Activated CD4-positive, alpha-beta T cell treated with anti-CD3 and anti-CD28 coated beads for 24 hours (primary cell): ENCODE measurements around the gene CRACR2A.

Experiments used
- DNase-seq, 2 donors: peaks; one replicate each; pipeline ENCODE4 v3.0.0-alpha.2; 2020; ENCODE audit warnings: low read depth in 2 of 2

The CRACR2A gene

DNA sequence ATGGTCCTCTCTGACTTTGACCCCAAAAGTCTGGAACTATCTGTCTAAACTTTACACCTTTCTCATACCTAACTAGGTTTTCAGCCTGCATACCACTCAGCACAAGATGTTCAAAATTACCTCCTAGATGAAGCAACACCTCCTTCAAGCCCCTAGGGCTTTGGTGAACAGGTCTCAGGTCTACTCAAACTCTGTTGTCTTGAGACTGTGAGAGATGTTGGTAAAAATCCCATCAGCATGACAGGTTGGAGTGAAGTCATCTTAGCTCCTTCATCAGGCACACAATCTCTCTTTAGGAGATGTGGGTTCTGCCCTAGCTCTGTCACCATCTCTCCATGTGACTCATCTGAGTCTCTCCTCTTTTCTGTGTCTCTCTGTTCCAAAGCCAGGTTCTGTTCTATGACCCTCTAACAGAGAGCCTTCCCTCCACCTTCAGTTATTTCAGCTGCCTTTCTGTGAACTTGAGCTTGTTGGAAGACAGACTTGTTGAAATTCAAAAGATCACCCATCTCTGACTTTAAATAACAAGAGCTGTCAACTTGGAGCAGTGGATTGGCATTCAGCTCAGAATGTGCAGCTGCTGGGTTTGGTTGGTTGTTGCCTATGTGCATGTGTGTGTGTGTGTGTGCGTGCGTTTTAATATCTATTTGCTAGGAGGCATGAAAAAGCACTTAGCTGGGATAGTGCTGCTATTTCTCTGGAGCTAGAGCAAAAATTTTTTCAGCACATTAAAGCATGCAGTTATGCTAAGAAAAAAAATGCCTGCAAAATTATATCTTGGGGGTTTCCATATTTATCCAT lies 130.7 kb downstream of the CRACR2A start:
- no peak for DNase-seq

DNA sequence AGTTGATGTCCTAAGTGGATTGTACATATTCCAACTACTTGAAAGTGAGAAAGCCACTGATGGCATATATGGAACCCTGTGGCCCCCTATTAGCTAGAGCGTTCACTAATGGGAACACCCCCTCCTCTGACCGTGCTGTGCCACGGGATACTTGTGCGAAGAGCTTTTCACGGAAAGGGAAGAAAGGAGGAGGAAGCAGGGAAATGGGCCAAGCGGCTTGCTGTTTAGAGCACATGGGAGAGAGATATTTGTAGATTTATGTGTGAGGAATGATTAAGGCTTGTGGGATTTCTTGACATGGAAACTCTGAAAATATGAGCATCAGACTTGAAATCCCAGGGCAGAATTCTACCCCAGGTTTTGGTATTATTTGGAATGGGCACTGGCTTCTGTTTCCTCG lies 132.1 kb downstream of the CRACR2A start:
- no peak for DNase-seq

DNA sequence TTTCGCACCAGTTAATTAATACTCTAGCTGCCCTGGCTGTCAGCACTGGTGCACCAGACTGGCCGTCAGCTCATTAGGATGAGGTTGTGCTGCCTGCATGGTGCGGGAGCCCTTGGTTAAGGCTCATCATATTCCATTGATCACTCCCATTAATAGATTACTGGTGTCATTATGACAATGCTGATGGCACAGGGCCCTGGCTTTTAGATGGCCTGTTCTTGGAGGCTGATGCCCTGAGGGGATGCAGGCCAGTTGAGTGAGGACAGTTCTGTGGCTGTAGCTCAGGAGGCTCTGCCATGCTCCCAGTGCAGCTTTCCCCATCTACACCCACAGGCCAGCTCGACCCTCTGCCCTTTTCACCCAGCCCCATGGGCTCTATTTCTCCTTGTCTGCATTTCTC lies 135.3 kb downstream of the CRACR2A start:
- no peak for DNase-seq

DNA sequence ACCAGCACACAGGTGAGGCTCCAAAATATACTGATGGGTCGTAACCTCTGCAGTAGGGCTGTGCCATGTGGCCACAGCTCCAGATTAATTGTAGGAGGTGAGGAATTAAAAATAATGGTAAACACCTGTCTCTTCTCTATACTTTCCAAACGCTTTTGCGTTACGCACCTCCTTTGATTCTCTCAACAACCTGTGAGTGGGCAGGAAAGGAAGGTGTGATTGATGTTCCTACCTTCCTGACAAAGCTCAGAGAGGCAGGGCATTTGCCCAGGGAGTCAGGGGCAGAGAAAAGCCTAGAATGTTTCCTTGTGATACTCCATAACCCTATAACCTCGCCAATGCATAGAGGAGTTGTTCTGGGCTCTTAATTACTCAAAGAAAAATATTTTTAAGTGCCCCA lies 137.0 kb downstream of the CRACR2A start:
- DNase-seq = no peak

DNA sequence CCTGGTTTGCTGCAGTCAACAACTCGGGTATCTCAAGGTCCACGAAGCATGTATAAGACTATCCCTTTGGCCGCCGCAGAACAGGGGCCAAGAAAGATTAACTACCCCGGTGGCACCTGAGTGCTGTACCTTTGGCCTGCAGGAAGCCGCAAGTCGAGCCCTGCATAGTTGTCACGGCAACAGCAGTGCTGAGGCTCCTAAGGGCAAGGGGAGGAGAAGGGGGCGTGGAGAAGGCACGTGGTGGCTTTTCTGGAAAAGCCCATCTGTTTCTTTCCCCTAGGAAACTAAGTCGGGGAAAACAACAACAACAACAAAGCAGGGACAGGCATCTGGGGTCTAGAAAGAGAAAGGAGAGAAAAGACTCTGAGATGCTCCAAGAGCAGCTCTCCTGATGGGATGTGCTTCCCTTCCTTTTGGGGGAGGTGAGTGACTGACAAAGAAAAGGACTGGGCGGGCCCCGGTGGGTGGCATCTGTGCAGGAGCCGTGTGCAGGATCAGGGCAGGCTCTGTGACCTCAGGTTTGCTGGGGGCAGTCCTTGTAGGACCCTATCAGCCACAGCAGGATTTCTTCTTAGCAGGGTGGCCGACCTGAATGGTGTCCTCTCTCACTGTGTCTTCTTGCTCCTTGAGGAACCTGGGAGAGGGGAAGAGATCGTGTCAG lies 138.0 kb downstream of the CRACR2A start:
- DNase-seq = no peak

DNA sequence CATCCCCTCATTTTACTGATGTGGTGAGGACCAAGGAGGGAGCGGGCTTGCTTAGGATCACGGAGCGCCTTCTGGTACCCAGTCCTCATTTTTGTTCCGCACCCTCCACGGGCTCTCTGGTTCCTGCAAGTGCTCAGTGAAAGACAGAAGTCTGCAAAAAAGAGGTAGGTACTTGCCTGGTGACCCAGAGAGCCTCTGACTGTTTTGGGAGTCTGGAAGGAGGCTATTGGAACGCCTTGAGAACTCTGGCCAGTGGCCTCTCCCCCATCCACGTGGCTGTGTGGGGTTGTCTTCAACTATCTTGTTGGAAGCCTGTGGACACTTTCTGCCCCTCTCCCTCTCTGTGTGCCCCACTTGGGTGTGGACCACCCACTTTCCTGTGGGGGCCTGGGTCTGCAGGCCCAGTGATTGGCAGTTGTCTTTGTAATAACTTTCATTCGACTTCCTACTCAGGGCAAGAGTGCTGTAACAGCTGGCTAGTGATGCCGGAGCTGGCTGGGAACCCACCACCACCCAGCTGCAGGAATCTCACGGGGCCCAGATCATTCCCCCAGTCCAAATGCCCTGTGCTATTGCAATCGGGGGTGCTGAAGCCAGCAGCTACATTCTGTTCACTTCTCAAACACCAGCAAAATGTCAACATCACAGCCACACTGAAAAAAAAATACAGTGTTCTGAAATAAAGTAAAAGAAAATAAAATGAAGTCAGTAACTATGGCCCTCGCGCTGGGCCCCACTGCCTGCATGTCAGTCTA lies 139.1 kb downstream of the CRACR2A start:
- DNase-seq = no peak

DNA sequence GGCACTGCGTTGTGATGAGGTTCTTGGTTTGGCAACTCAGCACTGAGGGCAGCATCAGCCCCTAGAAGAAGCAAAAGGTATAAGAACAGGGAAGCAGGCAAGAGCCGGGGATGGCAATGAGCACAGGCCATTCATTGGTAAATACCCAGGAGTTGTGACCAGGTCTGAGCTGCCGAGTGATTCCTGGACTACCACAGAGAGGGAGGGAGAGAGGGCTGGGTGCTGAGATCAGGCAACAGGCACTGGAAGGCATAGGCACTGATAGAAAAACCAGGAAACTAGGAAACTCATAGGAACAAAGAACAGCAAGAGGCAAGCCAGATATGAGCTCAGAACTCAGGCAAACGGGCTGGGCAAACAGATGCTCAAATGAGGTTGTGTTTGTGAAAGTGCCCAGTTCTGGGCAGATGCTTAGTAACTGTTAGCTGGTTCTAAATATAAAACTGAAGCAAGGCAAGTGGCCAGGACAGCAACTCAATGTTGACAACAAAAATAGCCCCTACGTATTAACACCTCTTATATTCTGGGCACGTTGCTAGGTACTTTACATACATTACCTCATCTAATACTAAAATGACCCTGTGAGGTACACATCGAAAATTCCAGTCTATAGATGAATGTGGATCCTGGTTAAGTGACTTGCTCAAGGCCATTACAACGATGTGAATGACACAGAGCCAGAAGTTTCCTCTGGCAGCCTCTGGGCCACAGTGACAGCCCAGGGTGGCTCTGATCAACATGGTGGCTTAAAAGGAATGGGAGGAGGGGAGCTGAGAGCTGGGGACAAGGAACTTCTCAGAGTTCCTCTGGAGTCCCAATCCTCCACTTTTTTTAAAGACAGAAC lies 140.8 kb downstream of the CRACR2A start:
- no peak for DNase-seq

DNA sequence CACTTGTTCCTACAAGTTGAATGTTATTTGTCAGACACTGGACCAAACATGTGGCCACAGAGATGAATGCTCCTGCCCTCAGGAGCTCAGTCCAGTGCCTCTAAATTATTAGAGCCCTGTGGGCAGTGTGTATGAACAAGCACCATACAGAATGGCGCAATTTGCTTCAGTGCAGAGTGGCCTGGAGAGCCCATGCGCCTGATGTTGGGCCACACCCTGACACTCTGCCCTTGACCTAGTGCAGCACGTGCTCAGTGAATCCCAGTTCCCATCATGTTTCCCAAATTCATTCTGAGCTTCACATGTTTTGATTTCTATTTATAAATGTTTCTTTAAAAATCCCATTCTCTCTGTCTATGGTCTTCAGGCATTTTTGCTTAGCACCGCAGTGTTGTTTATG lies 145.1 kb downstream of the CRACR2A start:
- no peak for DNase-seq

DNA sequence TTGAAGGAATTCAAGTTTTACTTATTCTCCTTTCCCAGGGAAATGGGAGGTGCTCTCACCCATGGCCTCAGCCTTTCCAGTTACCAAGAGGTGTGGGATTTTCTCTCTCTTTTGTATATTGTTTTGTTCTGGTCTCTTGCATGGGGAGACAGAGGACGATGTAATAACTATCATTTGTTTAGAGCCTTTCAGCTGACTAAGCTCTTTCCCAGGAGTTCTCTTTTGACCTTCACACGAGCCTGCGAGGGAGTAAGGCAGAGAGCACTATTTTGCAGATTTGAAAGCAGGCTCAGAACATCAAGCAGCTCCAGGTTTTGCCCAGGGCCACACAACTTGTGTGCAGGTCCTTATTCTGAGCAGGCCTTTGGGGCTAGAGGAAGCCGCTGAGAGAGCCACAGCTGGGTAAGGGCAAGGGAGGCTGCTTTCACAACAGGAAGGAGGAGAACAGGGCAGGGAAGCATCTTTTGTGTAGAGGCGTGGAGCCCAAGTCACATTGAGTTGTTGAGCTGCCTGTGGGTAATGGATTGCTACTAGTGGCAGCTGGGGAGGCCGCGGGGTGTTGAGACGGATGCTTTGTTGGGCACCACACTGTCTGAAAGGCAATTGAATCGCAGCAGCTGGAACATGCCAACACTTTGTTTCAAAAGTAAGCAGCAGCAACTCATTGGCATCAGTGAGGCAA lies 145.7 kb downstream of the CRACR2A start:
- DNase-seq = no peak

DNA sequence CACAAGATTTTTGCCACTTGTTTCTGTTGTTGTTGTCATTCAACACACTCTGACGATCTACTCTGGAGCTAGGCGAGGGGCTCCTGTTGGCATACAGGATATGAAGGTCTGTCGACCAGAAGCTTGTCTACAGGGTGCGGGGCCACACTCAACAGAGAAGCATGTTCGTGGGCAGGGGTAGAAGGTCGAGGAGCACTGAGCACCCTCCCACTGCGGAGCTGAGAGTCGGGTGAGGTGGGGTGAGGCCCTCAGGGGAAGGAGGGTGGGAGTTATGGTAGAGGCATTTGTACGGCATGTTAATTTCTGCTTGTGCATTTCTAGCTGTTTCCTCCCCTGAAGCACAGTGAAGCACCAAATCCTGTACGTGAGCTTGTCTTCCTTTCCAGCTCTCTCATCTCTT lies 146.8 kb downstream of the CRACR2A start:
- no peak for DNase-seq

DNA sequence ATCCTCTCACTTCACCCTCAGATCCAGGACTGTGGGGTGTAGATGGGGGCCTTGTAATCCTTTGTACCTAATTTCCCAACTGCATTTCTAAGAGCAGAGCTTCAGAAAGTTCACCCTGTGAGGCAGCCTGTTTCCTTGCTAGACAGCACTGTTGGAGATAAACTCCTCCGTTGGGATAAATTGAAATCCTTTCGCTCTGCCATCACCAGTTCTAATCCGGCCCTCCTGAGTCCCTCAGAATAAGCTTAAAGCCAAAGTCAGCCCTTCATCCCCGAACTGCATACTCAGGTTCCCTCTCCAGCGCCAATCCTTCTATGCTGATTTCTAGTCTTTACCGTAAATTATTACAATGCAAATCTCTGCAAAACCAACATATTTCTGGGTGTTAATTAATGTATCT lies 147.2 kb downstream of the CRACR2A start:
- DNase-seq = no peak

DNA sequence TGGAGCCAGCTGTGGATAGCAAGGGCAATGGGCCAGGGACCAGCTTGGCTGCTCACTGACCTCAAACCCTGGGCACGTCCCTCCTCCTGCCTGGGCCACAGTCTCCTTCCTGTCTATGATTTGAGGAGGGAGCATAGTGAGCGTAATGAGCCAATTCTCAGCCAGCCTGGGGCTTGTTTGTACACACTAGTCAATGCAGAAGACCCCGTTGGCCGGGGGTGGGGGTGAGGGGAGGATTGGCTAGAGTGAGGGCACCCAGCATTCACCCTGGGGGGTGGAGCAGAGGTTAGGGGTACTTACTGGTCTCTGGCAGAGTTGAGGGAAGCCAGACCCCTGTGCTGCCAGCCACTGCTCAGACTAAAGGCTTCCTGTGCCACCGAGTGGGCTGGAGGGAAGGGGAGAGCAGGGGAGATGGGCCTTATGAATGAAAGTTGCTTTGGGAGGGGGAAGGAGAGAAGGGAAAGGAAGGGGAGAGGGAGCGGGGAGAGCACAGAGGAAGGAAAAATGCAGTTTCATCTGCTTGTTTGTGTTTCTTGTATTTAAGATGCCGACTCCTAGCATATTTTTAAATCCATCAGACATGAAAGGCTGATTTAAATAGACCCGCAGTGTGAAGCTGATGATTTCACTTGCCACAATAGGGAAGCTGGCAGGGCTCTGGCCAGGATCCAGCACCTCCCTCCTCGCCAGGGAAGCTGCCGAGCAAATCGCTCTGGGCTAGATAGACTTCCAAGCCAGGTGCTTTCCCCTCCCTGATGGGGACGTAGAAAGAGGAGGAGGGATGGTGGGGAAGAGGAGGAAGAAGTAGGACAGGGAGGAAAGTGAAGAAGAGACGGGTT lies 147.9 kb downstream of the CRACR2A start:
- DNase-seq = no peak

DNA sequence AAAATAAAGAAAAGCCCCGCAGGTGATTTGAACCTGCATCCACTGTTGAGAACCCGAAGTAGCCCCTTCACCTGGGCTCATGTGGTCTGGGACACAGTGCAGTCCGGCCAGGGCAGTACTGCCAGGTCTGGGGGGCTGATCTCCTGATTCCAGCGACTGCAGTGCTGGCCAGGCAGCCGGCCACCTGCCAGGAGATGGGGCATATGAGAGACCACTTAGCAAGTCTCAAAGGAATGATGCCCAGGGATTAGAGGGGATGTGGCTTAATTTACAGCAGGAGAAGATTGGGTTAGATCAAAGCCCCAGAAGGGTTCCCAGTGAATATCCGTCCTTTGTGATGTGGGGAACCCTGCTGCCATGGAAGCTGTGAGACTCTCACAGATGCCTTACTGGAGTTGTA lies 148.6 kb downstream of the CRACR2A start:
- DNase-seq = no peak

DNA sequence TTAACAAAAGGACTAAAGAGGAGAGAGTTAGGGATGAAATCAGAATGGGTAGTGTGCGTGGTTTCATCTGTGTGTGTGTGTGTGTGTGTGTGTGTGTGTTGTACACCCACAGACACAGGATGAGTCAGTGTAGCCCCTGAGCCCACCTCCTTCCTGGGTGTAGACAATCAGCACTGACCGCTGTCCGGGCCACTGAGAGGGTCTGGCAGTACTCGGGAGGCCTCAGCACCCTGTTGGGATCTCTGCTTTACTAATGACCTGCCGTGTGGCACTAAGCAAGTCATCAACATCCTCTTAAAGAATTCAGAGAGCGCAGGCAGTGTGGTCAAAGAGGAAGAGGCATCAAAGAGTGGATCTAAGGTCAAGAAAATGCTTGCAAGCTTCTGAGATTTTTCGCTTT lies 149.3 kb downstream of the CRACR2A start:
- DNase-seq = no peak

DNA sequence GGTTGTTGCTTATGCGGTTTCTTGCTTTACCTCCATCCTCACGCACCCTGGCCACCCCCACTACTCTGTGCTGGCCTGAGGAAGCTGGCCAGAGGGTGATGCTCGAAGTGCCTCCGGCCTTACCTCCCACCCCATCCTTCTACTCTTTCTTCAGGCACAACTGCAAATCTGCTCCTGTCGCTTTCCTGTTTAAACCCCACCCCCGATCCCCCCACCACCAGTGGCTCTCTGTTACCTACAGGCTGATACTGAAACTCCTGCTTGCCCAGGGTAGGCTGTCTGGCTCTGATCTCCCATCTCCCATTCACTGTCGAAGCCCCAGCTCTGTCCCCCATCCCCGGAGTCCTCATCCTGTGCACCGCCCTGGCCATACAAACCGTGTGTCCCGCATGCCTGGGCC lies 150.4 kb downstream of the CRACR2A start:
- DNase-seq = no peak

DNA sequence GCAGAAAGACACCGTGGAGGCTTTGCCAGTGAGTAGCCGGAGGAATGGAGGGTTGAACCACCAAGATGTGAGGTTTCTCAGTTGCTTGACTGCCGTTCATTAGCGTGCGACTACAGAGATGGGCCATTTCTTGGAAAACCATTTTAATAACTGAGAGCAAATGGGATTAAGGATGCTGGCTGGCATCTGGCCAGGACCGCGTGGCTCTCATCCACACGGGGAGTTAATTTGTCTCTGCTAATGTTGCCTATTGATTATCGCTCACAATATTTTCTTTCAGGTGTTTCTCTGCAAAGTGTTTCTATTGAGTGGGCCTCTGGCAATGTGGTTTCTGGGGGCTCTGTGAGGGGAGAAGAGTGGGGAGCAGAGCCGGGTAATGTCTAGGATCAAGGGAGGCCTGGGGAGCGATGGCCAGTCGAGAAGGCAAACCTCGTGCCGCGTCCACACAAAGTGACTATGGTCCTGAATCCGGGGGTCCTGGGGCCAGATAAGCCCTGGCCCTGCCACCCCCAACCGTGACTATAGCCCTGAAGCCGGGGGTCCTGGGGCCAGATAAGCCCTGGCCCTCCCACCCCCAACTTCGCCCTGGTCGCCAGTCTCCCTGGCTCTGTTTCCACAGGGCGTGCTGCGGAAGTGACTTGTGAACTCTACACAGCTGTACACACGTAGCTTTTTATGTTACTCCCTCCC lies 151.3 kb downstream of the CRACR2A start:
- no peak for DNase-seq

DNA sequence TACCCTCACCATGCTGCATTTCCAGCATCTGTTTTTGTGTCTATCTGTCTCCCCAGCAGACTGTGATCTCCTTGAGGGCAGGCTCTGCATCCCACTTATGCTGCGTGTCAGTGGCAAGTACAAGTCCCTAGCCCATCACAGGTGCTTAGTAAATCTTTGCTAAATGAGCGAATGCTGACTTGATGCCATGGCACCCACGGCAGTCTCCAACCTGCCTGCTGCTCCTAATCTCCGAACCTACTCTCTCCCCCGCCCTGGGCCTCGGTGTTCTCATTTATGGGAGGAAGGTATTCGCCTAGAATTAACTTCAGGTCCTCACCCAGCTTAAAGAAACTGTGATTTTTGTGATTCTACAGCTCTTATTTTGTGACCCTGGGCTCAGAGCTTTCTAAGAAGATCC lies 152.0 kb downstream of the CRACR2A start:
- no peak for DNase-seq

DNA sequence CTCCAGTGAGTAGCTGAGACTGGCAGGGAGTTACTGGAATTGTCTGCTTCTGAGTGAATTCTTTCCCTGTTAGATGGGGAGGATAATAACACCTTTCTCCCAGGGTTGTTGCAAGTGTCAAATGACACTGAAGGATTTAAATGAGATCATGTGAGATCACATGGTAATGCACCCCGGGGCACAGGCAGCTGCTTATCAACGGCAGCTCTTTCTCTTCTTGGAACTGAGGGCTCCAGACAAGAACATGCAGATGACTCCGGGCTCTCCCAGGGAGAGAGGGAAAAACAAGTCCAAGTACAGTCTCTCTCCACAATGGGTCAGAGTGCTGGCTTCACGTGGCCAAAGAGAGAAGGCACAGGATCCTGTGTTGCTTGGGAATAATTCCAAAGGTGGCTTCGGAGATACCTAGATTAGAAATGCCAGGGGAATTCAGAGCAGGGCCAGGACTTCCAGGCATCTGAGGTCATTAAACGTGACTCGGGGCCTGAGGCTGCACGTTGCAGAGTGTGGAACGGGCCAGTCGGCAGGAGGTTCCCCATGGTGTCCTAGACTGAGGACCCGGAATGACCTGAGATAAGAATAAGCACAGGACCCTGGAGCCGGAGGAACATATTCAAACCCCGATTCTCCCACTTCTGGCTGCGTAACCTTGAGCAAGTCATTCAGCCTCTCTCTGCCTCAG lies 152.7 kb downstream of the CRACR2A start:
- DNase-seq = no peak
